Fibroblast of mammary gland (primary cell): ENCODE measurements around the gene NAAA.

Source experiments
- DNase-seq: peaks from one replicate; pipeline ENCODE4 v3.0.0-alpha.2; 2010; ENCODE audit warnings: low read depth
- H3K4me3 ChIP-seq: 2 replicates; pipeline ENCODE4 v1.5.1; 2011; ENCODE audit warnings: low read depth, mild to moderate bottlenecking, low read length, moderate library complexity; ENCODE audit not compliant: control insufficient read depth
- CTCF ChIP-seq: conservative IDR thresholded peaks from 2 replicates; pipeline ENCODE4 v1.5.1; 2011; ENCODE audit warnings: low read depth, low read length, inconsistent platforms; ENCODE audit not compliant: control insufficient read depth, insufficient read depth

NAAA gene

GRCh38 chr4:75867130-75867529 lies 73.7 kb downstream of the NAAA start:
- no peak overlapping the region for H3K4me3 ChIP-seq
- no peak for TF ChIP-seq CTCF
- no peak for DNase-seq
